Calu3 (cell line): ENCODE data around the gene MUC21. TPM values are rescaled to one million over a fixed set of nuclear protein-coding genes. Genes with fewer than 3 reads are reported as not detected.

ENCODE experiments used
- BruUV-seq: library from RNA; stranded (reverse); fragments of 400-500 nt; replicated peaks from 2 replicates; lab custom pipeline; 2021; lab: Mats Ljungman, UMichigan
- CTCF ChIA-PET: fragments of 300-600 bp; sonication (Branson Sonifier 250); formaldehyde crosslinking; loops from one replicate; lab custom pipeline; 2022; ENCODE audit warnings: antibody characterized with exemption; lab: Charles Lee
- DNase-seq: peaks from one replicate; pipeline ENCODE4 v3.0.0; 2022
- H3K27ac Mint-ChIP-seq: one replicate; pipeline ENCODE4 v1.8.0; 2022; ENCODE audit warnings: mixed read lengths; ENCODE audit not compliant: unreplicated experiment
- H3K27me3 Mint-ChIP-seq: one replicate; pipeline ENCODE4 v1.8.0; 2022; ENCODE audit warnings: mixed read lengths; ENCODE audit not compliant: unreplicated experiment
- H3K36me3 Mint-ChIP-seq: one replicate; pipeline ENCODE4 v1.8.0; 2022; ENCODE audit warnings: mild to moderate bottlenecking, moderate library complexity, mixed read lengths; ENCODE audit not compliant: insufficient read depth, unreplicated experiment
- H3K4me1 Mint-ChIP-seq: one replicate; pipeline ENCODE4 v1.8.0; 2022; ENCODE audit warnings: mild to moderate bottlenecking, low read depth, mixed read lengths; ENCODE audit not compliant: unreplicated experiment
- H3K4me3 Mint-ChIP-seq: one replicate; pipeline ENCODE4 v1.8.0; 2022; ENCODE audit warnings: mild to moderate bottlenecking, low read depth, moderate library complexity, mixed read lengths; ENCODE audit not compliant: unreplicated experiment
- H3K9me3 Mint-ChIP-seq: one replicate; pipeline ENCODE4 v1.8.0; 2022; ENCODE audit warnings: low read depth, mixed read lengths; ENCODE audit not compliant: unreplicated experiment
- CTCF ChIP-seq: fragments of 200-600 bp; IDR thresholded peaks from one replicate; pipeline ENCODE4 v1.8.0; 2022; ENCODE audit warnings: antibody characterized with exemption; ENCODE audit not compliant: unreplicated experiment
- intact Hi-C: fragments of 100-400 bp; cut with micrococcal nuclease; formaldehyde crosslinking; loops from one replicate; pipeline ENCODE4 v1.10.0; 2022; ENCODE audit not compliant: unreplicated experiment
- total RNA-seq: library from RNA; stranded (reverse); gene quantifications from 2 replicates; pipeline ENCODE4 v1.2.3, GENCODE V29; 2022

MUC21 gene
- total RNA-seq, 1 experiment from 2014 or later, result not detected

- no peaks in the 10 kb centered on the region for H3K27me3 Mint-ChIP-seq
- no TSS peak for BruUV-seq
- H3K36me3 Mint-ChIP-seq, result no peaks in the 10 kb centered on the region
- H3K4me3 Mint-ChIP-seq, result no peak overlapping the region
- no peak overlapping the region for H3K27ac Mint-ChIP-seq
- H3K9me3 Mint-ChIP-seq, result peaks cover 2% of the 10 kb centered on the region
- CTCF ChIA-PET, result interaction anchor here (0.6 to 1.6 kb wide), 3 partner anchors 20 to 43 kb away, joined by 3 to 4 read pairs (median 3); no protein-coding TSS in a partner anchor
- H3K4me1 Mint-ChIP-seq, result peaks cover 29% of the 10 kb centered on the region
- no peak for DNase-seq
- intact Hi-C loops, result no loop called here
- TF ChIP-seq CTCF, result no peak
Observed at GRCh38 chr6:30985490-30985889, 2.0 kb downstream of the MUC21 start.

GRCh38 chr6:30987304-30987703 lies 3.8 kb downstream of the MUC21 start:
- Mint-ChIP-seq H3K9me3 (peaks cover 2% of the 10 kb centered on the region), H3K4me1 (peaks cover 21% of the 10 kb centered on the region), H3K27ac (no peak overlapping the region), H3K4me3 (no peak overlapping the region), H3K36me3 (no peaks in the 10 kb centered on the region), H3K27me3 (no peaks in the 10 kb centered on the region)
- no TSS peak for BruUV-seq
- intact Hi-C loops, result no loop called here
- DNase-seq, result no peak
- no peak for TF ChIP-seq CTCF
- CTCF ChIA-PET, result no interaction called here

- peaks cover 11% of the 10 kb centered on the region for H3K4me1 Mint-ChIP-seq
- no peak overlapping the region for H3K4me3 Mint-ChIP-seq
- peaks cover 2% of the 10 kb centered on the region for H3K9me3 Mint-ChIP-seq
- no TSS peak for BruUV-seq
- intact Hi-C loops, result no loop called here
- TF ChIP-seq CTCF, result no peak
- DNase-seq, result no peak
- no peaks in the 10 kb centered on the region for H3K36me3 Mint-ChIP-seq
- no peaks in the 10 kb centered on the region for H3K27me3 Mint-ChIP-seq
- CTCF ChIA-PET, result interaction anchor here (1.0 kb wide), 1 partner anchor 53 kb away, joined by 3 read pairs; no protein-coding TSS in a partner anchor
- no peak overlapping the region for H3K27ac Mint-ChIP-seq
Observed at GRCh38 chr6:30988209-30988825, 4.8 kb downstream of the MUC21 start.

- H3K27ac Mint-ChIP-seq, result no peak overlapping the region
- intact Hi-C loops, result no loop called here
- H3K4me1 Mint-ChIP-seq, result no peaks in the 10 kb centered on the region
- no TSS peak for BruUV-seq
- H3K27me3 Mint-ChIP-seq, result no peaks in the 10 kb centered on the region
- CTCF ChIA-PET, result interaction anchor here (1.1 to 1.3 kb wide), 2 partner anchors 9 to 89 kb away, joined by 3 to 4 read pairs; no protein-coding TSS in a partner anchor
- no peaks in the 10 kb centered on the region for H3K36me3 Mint-ChIP-seq
- DNase-seq, result no peak
- no peaks in the 10 kb centered on the region for H3K9me3 Mint-ChIP-seq
- TF ChIP-seq CTCF, result no peak
- no peak overlapping the region for H3K4me3 Mint-ChIP-seq
Observed at GRCh38 chr6:30990422-30991086, 7.0 kb downstream of the MUC21 start.
